Activated CD4-positive, alpha-beta T cell treated with anti-CD3 and anti-CD28 coated beads, Interleukin-2, amount 50 U/mL, for 24 hours (primary cell): ENCODE data around the gene TEX22.

Experiments used
- DNase-seq, 2 donors: peaks; one replicate each; pipeline ENCODE4 v3.0.0-alpha.2; 2020; ENCODE audit warnings: low read depth in 1 of 2, low spot score in 1 of 2

The TEX22 gene

DNA sequence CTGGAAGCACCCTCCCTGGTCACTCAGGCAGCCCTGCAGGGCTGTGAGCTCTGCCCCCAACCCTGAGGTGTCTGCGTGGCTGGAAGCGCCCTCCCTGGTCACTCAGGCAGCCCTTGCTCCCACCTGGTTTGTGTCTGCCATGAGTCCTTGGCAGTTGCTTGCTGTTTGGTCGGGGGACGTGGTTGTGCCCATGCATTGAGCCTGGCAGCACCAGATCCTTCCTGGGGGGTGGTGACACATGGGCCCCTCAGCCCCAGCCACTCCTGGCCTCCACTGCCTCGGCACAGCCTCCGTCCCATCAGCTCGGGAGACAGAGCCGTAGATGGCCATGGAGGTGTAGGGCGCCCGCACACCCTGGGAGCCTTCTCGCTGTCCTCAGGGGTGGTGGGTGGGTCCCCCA is 40.8 kb downstream of the TEX22 start:
- DNase-seq = no peak

DNA sequence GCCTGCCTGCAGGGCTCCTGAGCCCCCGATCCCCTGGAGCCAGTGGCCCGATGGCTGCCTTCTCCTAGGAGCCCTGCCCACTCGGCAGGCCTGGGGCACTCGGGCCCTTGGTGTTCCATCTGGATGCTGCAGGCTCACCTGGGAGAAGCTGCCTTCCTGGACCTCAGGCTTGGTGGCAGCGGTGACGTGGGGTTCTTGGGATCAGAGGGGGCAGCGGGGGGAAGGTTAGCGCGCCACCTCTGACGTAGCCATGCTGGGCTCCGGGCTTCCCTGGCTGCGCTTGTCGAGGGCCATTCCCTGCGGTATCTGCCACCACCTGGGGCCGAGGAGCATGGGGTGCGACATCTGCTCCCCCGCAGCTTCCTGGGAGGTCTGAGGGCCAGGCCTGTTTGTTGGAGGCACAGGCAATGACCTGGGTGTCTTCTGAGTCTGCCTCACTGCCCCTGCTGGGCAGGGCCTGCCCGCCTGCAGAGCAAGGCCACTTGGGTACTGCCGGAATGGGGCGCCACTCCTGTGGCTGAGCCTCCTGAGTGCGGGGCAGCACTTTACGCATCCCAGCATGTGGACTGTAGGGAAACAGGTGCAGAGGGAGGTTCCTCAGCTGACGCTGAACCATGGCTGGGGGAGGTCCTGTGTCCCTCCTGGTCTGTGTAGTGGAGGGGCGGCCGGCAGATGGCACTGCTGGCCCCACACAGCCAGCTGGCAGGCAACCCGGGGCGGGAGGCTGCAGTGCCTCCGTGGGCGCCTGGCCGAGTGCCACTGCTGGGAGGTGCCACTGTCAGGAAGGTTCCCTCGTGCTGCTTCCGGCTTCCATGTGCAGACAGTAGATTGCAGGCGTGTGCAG is 41.6 kb downstream of the TEX22 start:
- DNase-seq = no peak

DNA sequence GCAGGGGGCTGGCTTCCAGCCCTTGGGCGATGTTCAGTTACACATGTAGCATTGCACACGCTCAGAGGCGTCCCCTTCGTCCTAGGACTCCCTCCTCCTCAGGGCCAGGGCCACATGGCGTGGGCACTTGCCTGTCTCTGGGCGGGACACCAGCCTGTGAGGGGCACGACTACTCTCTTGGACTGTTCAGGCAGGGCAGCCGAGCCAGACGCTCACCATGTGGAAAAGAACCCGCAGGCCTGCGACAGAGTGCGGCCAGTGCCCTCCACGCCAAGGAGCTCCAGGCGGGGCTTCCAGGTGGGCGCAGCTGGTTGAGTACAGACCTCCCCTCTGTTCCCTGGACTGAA is 42.2 kb downstream of the TEX22 start:
- no peak for DNase-seq

DNA sequence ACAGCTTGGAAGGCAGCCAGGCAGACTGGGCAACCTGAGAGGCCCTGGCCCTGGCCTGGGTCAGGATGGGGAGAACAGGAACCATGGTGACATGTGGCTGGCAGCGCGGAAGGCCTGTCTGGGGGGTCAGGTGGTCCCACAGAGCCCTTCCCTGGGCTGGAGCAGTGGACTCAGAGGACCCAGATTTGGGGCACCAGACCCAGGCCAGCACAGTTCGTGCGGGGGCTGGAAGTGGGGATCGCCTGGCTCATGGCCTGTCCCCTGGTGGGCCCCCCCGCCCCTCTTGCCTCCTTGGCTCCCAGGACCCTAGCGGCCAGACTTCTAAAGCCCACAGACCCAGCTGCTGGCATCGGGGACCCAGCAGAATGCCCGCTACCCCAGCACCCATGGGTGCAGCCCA is 42.7 kb downstream of the TEX22 start:
- no peak for DNase-seq

DNA sequence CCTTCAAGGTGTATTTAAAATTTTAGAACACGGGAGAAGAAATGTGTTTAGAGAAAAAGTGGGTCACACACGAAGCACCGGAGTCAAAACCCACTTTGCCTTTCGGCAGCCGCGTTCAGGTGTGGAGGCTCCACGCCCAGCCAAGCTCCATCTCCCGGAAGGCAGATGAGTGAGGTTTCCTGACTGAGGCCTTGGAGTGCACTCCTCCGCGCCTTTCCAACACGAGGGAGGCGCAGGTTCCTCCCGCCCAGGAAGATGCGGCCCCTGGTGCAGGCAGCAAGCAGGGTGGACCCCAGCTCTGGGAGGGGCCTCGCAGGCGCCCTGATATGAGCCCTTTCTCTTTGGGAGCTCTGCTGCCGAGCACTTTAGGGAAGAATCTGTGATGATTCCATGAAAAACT is 43.8 kb downstream of the TEX22 start:
- DNase-seq = no peak

DNA sequence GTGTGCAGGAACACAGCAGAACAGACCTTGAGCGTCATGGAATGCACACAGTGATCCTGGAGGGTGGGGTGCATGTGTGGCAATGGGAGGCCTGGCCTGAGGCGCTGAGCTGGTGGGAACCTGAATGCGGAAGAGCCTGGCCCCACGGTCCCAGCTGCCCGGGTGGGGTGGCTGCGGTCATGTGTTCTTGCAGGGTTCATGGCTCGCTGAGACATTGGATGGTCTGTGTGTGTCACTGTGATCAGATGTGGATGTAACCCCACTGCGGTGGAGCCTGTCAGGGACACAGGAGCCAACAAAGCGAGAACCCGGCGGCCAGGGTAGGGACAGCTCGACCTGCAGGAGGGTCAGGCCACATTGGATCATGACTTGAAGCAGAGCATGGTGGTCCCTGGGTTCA is 44.5 kb downstream of the TEX22 start:
- DNase-seq = no peak

DNA sequence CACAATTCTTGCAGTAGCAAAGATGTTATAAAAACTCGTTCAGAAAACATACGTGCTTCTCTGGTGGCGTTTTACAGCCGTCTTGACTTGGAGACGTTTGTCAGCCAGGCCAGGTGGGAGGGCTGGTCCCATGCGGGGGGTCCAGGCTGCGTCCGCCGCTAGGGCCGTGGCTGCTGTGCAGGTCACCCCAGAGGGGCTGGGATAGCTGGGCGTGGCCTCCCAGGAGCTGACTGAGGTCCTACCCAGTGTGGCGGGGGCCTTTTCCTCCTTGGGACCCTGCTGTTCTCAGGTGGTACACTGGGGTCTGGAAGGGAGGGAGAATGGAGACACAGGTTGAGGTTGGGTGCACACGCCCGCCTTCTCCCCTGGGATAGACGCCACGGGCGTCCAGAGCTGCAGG is 46.5 kb downstream of the TEX22 start:
- DNase-seq = no peak

DNA sequence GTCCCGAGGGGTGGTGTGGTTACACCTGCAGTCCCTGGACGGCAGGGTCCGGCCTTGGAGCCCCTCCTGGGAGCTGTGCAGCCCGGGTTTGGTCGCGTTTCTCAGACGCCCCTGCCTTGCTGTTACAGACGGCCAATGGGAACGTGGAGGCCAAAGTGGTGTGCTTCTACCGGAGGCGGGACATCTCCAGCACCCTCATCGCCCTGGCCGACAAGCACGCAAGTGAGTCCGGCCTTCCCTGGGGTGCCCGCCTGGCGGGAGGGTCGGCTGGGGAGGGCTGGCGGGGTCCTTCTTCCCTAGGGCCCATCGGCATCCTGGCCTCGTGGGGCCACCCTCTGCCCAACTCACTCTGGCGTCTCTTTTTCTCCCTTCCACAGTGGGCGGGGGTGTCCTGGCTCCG is 47.0 kb downstream of the TEX22 start:
- no peak for DNase-seq

DNA sequence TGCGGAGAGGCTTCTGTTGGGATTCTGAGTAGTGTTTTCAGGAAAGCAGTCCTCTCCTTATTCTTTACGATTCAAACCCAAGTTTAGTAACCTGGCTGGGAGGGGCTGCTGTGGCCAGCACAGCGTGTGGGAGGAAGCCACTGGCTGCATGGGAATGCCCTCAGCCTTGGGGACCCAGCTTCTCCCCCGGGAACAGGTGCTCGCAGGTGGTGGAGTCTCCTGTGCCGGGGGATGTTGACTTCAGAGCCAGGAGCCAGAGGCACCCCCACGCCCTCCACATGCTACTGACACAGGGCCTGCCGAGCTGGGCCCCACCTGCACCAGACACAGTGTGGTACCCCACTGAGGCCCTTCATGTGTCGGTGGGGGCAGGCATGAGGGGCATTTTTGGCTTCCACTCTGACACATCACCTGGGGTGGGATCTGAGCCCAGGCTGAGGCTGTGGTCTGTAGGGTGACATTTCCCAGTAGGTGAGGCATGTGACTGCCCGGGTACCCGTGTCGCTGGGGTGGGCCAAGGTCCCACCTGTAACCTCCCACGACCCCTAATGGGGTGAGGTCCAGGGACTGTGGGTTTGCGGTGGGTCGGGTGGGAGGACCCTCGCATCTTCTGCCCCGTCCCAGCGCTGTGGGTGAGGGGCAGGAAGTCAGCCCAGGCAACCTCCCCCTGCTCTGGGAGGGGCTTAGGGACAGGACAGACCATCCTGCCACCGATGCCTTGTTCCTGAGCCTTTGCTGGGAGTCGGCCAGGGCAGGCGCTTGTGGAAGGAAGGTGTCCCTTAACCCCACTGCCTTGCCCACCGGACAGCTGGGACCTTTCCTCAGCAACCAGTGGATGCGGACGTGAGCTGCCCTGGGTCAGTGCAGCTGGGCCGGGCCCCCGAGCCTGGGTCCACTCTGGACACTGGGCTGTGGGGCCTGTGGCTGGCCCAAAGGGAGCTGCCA is 47.8 kb downstream of the TEX22 start:
- no peak for DNase-seq

DNA sequence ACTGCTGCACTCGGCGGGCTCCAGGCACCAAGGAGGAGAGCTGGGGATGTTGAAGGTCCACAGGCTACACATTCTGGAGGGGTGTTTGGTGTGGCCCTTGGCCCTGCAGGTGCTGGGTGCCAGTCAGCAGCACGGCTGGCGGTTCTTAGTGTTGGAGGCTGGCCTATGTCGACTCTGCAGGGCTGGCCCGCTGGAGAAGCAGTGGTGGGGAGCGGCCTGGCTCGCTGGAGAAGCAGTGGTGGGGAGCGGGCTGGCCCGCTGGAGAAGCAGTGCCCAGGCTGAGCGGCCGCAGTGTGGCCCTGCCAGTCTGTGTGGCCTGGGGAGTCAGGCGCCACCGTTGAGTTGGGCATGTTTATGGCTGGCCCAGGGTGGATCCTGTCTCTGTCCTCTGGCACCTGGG is 48.6 kb downstream of the TEX22 start:
- DNase-seq = no peak

DNA sequence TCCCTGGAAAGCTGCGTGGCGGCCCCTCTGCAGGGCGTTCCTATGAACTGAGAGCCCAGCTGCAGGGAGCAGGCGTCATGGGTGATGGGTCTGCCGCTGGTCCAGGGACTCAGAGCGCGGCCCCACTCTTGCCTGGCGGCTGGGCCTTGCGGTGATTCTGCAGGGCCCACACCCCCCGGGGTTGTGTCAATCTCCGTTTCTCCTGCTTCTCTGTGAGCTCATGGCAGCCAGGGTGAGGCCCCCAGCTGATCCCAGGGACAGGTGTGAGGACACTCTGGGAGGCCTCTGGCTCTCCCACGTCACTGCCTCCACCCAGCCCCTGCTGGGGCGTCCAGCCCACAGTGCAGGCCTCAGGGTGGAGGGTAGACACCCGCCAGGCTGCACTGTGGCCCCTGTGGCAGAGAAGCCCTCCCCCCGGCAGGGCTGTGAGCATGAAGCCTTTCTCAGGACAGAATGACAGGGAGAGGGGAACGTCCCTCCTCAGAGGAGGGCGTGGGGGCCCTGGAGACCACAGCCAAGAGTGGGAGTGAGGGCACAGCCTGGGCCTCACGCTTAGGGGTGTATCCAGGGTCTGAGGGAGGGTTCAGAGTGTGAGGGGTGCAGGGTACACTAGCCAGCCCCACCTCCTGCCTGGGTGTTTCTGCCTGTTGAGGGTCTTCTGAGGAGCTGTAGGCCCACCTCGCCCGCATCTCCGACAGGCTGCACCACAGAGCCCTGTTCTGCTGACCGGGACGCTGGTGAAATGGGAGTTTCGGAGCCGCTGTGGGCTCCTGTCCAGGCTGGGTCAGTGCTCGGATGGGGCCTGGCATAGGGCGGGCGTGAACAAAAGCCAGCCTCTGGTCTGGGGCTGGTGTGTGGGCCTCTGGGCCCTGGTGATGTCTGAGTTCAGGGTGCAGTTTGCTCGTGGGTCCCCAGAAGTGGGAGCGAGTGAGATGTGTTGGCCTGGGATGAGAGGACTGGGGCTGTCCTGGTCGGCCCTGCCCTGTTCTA is 49.6 kb downstream of the TEX22 start:
- DNase-seq = no peak

DNA sequence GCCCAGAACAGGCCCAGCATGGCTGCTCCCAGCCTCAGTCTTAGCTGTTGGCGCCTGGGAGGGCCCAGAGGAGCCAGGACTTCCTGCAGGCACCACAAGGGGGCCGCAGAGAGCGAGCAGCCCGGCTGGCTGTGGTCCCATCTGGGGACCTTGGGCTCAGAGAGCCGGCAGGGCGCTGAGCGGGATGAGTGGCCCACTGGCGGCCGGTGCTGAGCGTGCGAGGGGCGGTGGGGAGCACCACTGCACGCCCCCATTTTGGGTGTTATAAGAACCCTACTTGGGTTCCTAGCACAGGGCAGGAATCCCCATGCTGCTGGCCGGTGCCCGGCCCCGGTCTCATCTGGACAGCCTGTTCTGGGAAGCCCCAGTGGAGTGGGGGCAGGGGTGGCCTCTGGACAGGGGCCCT is 50.4 kb downstream of the TEX22 start:
- DNase-seq = peak; percentile 37 to 39

DNA sequence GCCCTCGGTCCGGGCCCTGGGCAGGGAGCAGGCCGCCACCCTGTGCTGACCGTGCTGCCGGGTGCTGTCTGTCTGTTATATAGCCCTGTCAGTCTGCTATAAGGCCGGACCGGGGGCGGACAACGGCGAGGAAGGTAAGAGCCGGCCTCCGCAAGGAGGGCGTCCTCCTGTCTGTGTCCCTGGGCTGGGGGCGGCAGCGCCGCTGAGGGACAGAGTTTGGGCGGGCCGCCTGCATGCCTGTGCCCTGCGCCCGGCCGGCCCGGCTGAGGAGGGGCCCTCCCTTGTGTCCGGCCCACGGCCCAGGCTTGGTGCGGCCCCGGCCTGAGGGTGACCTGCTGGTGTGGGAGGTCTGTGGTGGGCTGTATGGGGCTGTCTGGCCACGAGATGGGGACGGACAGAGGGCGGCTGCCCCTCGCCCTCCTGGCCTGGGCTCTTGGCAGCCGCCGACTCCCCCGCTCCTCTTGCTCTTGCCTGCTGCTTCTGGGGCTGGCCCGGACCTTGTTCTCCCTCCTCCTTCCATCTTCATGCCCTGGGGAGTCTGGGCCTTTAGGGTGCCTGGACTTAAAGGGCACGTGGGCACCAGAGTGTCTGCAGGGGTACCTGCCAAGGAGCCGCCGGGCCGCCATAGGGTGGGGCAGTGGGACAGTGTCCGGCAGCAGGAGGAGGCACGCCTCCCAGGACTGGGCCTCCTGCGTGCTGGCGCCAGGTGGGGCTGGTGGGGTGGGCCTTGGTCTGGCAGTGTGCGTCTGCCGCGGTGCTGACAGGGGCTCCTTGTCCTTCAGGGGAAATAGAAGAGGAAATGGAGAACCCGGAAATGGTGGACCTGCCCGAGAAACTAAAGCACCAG is 51.2 kb downstream of the TEX22 start:
- no peak for DNase-seq

DNA sequence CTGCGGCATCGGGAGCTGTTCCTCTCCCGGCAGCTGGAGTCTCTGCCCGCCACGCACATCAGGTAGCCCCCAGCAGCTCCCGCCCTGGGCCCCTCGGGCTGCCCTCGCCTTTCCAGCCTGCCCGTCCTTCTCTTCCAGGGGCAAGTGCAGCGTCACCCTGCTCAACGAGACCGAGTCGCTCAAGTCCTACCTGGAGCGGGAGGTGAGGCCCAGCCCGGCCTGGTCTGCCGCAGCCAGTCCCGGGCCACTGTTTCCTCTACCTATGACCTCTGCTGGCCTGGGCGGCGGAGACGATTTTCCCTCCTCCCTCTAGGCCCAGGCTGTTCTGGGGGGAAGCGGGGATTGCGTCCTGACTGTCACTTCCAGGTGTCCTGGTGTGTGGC is 51.8 kb downstream of the TEX22 start:
- DNase-seq = no peak

DNA sequence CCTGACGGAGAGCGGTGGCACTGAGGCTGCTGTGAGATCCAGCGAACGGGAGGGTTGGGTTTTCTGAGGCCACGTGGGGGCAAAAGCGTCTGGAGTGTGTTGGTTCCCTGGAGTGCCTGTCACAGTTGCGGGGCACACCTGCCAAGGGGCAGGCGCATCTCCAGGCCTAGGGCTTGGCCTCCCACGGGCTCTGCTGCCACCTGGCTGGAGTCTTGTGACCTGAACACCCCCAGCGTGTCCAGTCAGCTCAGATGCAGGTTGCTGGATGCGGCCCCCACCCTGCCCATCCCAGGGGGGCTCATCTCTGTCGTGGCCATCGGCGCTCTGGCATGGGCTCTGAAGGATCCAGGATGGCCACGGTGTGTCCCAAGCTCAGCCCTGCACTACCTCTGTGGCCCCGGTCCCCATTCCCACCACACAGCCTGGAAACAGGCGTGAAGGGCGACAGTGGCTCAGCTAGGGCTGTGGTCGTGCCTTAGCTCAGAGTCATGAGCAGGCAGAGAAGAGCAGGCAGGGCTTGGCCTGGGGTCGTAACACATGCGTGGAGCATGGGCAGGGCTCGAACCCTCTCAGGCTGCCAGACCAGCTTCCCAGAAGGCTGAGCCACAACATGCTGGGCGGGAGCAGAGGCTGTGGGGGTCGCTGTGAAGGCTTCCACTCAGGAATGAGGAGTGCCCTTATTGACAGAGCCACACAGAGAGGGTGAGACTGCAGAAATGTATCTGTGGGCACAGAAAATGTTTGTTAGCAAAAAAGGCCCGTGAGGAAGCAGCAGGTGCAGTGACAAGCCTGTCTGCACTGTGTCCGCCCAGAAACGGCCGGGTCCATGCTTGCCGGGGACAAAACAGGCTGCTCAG is 52.8 kb downstream of the TEX22 start:
- DNase-seq = no peak

DNA sequence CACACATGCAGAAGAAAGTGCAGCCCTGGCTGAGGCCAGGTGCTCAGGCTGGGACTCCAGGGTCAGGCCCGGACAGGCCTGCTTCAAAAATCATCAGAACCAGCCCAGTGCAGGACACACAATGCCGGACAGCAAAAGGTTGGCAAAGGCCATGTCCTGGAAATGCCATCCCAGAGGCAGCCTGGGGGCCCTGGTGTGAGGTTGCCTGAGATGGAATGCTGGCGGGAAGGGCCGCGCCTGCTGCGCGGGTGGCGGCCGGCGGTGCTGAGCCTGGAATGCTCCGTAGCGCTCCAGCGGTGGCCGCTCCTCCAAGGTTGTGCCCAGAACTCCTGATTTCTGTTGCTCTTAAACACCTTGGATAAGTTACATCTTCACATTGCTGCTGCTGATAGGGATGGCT is 54.6 kb downstream of the TEX22 start:
- no peak for DNase-seq

DNA sequence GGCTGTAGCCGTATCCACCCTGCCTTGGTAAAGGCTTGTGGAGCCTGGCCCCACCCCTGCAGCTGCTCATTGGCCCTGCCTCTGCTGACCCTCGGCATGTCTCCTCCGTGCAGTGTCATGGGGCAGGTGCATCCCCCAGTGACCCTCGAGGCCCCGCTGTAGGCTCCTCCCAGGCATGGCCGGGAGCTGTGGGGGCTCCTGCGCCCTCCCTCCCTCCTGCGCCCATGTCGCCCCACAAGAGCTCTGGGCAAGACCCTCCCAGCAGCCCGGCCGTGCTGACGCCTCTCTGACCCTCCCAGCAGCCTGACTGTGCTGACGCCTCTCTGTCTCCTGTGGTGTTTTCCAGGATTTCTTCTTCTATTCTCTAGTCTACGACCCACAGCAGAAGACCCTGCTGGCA is 55.5 kb downstream of the TEX22 start:
- no peak for DNase-seq

DNA sequence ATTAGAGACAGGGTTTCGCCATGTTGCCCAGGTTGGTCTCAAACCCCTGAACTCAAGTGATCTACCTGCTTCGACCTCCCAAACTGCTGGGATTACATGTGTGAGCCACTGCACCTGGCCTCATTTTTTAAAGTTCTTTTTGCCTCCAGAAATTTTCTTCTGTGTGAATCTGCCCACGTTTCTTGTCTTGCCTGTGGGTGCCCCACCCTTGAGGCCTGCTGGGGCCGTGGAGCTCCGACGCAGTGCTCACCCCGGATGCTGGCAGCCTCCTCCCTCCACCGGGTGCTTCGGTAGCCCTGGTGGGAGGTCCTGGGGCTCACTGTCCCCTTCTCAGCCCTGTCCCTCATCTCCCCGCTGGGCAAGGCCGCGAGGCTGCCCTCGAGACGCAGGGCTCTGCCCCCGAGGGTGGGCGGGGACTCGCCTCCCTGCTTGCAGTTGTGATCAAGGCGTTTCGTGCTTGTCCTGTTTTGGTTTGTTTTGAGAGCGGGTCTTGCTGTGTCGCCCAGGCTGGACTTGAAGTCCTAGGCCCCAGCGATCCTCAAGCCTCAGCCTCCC is 56.8 kb downstream of the TEX22 start:
- no peak for DNase-seq
